GM19397 (cell line): ENCODE results near the gene CDK13.
"Not testable (repeated sequence)": the region's sequence is repeated elsewhere in the genome, so short reads cannot be mapped to it uniquely, and the experiment has no call there.

Experiments used
- ATAC-seq: cut with Tn5 transposase; IDR thresholded peaks from one replicate; pipeline ENCODE4 v1.9.1; 2021; ENCODE audit warnings: mild to moderate bottlenecking, moderate library complexity; ENCODE audit not compliant: unreplicated experiment

CDK13 gene

GRCh38 chr7:40095695-40096327 lies 145.8 kb downstream of the CDK13 start:
- no peak for ATAC-seq

GRCh38 chr7:40097728-40098127 lies 147.7 kb downstream of the CDK13 start:
- ATAC-seq = no peak

DNA sequence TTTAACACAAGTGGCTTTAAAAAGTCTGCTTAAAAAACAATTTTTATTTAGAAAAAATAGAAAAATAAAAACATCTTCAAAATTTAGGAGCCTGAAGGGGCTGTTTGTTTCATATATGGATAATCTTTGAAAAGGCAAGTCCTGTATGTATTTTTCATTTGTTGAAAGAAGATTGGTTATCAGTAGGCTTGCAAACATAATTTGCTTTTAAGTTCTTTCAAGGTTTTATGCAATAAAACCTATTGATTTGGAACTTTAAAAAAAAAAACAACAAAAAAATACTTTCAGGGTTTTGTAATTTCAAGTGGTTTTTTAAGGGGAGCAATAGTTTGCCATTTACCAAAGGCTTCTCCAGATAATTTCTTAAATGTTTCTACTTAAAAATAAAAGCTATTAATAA lies 148.8 kb downstream of the CDK13 start:
- no peak for ATAC-seq

- no peak for ATAC-seq
Observed at GRCh38 chr7:40099837-40100236, 149.8 kb downstream of the CDK13 start.

- no peak for ATAC-seq
Observed at GRCh38 chr7:40101201-40101600, 151.1 kb downstream of the CDK13 start.

GRCh38 chr7:40102897-40103296 lies 152.8 kb downstream of the CDK13 start:
- ATAC-seq = no peak

DNA sequence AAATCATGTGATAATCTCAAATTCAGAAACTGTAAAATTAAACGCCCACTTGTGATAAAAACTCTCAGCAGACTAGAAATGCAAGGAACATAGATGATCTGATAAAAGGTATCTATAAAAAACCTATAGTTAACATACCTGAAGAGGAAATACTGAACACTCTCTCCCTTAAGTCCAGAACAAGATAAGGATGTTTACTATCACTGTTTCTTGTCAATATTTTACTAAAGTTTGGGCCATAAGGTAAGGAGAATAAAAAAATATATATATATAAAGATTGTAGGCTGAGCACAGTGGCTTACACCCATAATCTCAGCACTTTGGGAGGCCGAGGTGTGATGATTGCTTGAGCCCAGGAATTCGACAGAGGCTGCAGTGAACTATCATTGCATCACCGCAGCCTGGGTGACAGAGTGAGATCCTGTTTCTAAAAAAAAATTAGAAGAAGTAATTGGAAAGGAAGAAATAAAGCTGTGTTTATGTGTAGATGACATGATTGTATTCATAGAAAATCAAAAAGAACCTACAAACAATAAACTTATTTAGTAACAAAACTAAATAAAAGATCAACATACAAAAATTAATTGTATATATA lies 155.9 kb downstream of the CDK13 start:
- no peak for ATAC-seq

- ATAC-seq = no peak
Observed at GRCh38 chr7:40115936-40116335, 165.9 kb downstream of the CDK13 start.

GRCh38 chr7:40117199-40117598 lies 167.1 kb downstream of the CDK13 start:
- not testable (repeated sequence) for ATAC-seq

- ATAC-seq = not testable (repeated sequence)
Observed at GRCh38 chr7:40118201-40118600, 168.1 kb downstream of the CDK13 start.

- no peak for ATAC-seq
Observed at GRCh38 chr7:40120020-40120419, 170.0 kb downstream of the CDK13 start.

- not testable (repeated sequence) for ATAC-seq
Observed at GRCh38 chr7:40122100-40122939, 172.3 kb downstream of the CDK13 start.

- no peak for ATAC-seq
Observed at GRCh38 chr7:40122940-40123254, 172.8 kb downstream of the CDK13 start.

- ATAC-seq = peak; percentile 1
Observed at GRCh38 chr7:40133561-40134427, 183.7 kb downstream of the CDK13 start.

DNA sequence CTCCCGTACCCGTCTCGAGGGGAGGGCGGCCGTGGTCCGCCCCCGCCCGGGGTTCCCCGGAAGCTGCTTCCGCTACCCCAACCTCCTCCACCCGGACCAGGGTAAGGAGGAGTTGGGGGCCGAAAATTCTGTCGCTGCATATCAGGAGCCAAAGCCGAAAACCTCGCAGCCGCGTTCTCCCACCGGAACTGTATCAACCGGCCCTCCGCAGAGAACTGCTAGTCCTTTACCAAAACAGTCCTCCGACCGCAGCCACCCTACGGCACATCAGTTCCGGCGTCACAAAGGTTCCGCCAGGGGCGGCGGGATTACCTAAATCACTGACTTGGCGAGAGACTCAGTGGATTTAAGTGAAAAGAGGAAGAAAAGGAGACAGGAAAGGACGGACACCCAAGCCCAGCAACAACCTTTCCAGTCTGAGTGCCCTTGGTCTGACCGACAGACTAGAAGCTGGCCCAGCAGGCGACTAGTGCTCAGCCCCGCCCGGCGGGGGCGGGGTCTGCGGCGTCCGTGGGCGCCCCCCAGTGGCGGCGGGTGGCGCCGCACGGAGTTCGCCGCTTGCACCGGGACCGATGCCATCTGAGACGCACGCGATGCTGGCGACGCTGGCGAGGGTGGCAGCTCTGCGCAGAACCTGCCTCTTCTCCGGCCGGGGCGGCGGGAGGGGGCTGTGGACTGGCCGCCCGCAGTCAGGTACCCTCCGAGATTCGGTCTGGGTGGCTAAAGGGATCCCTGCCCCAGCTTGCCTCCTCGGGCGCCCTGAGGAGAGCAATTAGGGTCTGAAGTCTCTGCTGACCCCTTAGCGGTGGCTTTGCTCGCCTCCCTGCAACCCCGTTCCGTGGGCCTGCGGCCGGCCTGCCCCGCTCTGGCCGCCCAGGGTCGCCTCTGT lies 184.6 kb downstream of the CDK13 start, which contains the start of the genes MPLKIP and SUGCT:
Gene MPLKIP, minus strand, starts transcription at position 195 of the 889 bp plus-strand sequence. Its CDS starts 55 bp downstream, at position 140.
Gene SUGCT, plus strand, starts transcription at position 578 of the 889 bp plus-strand sequence.
- ATAC-seq = peak; percentile 91

DNA sequence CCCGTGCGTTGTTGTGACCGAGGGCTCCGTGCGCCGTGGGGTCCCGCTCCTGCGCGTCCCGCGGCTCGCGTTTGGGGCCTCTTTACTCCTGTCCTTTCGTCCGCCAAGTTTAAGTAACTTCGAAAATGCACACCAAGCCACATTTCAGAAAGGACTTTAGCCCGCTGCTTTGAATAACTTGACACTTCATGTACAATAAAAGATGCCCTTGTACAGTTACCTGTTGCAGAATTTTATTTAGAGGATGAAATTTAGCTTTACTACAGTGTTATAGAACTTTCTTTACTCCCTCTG lies 185.2 kb downstream of the CDK13 start:
- ATAC-seq = no peak

- ATAC-seq = no peak
Observed at GRCh38 chr7:40137563-40137962, 187.5 kb downstream of the CDK13 start.

DNA sequence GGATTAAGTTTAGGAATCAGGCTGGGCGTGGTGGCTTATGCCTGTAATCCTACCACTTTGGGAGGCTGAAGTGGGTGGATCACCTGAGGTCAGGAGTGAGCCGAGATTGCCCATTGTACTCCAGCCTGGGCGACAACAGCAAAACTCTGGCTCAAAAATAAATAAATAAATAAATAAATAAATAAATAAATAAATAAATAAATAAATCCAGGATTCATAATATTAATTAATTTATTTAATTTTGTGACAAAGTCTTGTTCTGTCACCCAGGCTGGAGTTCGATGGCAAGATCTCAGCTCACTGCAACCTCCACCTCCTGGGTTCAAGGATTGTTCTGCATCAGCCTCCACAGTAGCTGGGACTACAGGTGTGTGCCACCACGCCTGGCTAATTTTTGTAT lies 188.9 kb downstream of the CDK13 start:
- ATAC-seq = no peak

- not testable (repeated sequence) for ATAC-seq
Observed at GRCh38 chr7:40139891-40140290, 189.8 kb downstream of the CDK13 start.

DNA sequence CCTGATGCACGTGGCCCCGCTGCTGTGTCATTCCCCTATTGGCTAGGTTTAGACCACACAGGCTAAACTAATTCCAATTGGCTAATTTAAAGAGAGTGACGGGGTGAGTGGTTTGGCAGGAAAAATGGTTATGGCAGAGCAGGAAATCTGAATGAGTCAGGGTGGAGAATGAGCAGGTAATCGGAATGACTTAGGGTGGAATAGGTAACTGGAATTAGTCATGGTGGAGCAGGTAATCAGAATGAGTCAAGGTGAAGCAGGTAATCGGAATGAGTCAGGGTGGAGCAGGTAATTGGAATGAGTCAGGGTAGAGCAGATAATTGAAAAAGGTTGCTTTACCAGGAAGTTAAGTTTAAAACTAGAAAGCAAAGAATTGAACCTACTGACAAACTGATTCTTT lies 191.9 kb downstream of the CDK13 start:
- not testable (repeated sequence) for ATAC-seq
